GF-D8 (cell line): ENCODE results near the gene SLC25A5.

Source experiments
- DNase-seq: peaks from one replicate; lab custom pipeline; 2025; lab: John Stamatoyannopoulos, UW

The SLC25A5 gene

GRCh38 chrX:119505945-119506344 is 37.7 kb downstream of the SLC25A5 start:
- no peak for DNase-seq

GRCh38 chrX:119507206-119507605 is 39.0 kb downstream of the SLC25A5 start:
- DNase-seq: no peak

- peak; percentile 6 for DNase-seq
Measured at GRCh38 chrX:119512146-119512800, 44.0 kb downstream of the SLC25A5 start.

- DNase-seq: peak; percentile 53
Measured at GRCh38 chrX:119516157-119516702, 48.0 kb downstream of the SLC25A5 start.

- no peak for DNase-seq
Measured at GRCh38 chrX:119518371-119518770, 50.1 kb downstream of the SLC25A5 start.
